SIG-M5 treated with dmso at 0.1 percent for 504 hours (cell line): ENCODE measurements around the gene PALM.
"Not testable (repeated sequence)": the region's sequence is repeated elsewhere in the genome, so short reads cannot be mapped to it uniquely, and the experiment has no call there.

Source experiments
- DNase-seq: peaks from one replicate; lab custom pipeline; 2025; ENCODE audit not compliant: unreplicated experiment; lab: John Stamatoyannopoulos, UW

Gene PALM

GRCh38 chr19:678791-679388, 29.8 kb upstream of the PALM start:
- no peak for DNase-seq

DNA sequence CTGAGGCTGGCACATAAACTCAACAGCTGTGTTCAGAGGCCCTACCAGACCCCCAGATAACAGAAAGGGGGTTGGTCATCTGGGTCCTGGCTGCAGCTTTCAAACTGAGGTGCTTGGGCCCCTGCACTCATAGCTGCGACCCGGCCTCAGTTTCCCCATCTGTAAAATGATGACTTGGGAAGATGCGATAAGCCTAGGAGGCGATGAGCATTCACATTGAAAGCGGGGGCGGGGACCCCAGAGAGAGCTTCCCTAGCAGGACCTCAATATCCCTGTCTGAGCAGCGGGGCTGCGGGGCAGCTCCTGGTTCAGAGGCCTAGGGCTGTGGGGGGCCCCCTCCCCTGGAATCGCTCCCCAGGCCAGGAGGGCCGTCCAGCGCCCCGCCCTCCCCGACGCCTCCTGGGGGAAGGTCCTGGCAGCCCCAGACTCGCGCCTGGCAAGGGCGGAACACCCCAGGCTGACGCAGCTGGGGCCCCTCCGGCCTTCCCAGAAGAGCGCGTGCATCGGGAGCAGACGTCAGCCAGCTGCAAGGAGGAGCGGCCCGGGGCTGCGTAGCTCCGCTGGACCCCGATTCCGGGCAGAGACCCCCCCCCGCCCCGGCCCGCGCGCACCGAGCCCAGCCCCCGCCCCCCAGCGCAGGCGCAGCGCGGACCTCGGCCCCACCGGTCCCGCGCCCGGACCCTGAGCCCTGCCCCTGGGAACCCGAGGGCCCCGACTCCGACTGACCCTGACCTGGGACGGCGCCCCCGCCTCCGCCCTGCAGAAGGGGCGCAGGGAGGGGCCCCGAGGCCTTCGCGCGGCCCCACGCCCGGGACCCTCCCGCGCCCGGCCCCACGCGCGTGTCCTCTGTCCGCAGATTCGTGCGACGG, 29.1 kb upstream of the PALM start:
- DNase-seq, result no peak

DNA sequence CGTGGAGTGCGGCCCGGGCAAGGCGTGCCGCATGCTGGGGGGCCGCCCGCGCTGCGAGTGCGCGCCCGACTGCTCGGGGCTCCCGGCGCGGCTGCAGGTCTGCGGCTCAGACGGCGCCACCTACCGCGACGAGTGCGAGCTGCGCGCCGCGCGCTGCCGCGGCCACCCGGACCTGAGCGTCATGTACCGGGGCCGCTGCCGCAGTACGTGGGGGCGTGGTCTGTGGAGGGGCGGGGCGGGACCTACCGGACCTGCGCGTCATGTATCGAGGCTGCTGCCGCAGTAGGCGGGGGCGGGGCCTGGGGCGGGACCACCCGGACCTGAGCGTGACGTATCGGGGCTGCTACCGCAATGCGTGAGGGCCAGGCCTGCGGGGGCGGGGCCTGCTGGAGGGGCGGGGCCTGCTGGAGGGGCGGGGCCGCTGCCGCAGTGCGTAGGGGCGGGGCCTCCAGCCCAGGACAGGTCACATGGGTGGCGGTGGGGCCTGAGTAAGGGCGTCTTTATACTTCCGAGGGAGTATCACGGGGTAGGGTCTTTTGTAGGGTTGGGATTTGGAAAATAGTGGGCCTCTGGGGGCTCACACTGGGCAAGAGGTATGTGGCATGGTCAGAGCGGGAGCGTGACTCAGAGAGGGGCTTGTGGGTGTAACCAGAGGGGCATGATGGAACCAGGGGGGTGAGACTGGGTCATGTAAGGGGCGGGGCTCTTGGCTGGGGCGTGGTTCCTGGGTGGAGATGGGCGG, 28.3 kb upstream of the PALM start:
- peak; percentile 94 for DNase-seq

DNA sequence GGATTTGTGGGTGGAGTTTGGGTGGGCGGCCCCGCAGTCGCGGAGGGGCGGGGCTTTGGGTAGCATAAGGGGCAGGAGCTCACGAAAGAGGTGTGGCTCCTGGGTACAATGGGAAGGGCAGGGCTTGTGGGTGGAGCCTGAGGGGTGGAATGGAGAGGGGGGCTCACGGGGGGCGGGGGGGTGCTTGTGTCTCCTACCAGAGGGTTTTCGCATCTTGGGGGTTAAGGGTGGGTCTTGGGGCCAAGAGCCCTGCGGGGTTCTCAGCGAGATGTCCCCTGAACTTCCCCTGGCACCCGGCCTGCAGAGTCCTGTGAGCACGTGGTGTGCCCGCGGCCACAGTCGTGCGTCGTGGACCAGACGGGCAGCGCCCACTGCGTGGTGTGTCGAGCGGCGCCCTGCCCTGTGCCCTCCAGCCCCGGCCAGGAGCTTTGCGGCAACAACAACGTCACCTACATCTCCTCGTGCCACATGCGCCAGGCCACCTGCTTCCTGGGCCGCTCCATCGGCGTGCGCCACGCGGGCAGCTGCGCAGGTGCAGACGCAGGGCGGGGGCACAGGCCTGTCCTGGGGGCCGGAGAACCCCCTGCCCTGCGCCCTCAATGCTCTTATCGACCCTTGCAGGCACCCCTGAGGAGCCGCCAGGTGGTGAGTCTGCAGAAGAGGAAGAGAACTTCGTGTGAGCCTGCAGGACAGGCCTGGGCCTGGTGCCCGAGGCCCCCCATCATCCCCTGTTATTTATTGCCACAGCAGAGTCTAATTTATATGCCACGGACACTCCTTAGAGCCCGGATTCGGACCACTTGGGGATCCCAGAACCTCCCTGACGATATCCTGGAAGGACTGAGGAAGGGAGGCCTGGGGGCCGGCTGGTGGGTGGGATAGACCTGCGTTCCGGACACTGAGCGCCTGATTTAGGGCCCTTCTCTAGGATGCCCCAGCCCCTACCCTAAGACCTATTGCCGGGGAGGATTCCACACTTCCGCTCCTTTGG, 27.4 kb upstream of the PALM start:
- no peak for DNase-seq

GRCh38 chr19:682678-683320, 25.9 kb upstream of the PALM start:
- DNase-seq, result no peak

DNA sequence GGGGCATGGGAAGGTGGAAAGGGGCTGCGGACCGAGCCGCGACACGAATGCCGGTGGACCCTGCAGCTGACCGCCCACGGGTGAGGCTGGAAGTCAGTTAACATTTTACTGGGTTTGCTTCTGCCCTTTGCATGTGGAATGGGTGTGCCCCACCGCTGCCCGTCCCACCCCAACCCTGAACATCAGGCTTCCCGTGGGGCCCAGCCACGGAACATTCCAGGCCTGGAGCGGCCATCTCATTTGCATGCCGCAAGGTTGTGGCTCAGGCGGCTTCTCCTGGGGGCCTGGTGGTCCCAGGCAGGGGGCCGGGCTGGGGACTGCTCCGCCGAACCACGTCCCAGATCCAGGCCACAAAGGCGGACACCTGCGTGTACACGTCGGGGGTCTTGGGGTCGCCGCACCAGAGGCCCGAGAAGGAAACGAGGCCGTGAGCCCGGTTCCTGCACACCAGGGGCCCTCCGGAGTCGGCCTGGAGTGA, 23.2 kb upstream of the PALM start:
- DNase-seq, result no peak

DNA sequence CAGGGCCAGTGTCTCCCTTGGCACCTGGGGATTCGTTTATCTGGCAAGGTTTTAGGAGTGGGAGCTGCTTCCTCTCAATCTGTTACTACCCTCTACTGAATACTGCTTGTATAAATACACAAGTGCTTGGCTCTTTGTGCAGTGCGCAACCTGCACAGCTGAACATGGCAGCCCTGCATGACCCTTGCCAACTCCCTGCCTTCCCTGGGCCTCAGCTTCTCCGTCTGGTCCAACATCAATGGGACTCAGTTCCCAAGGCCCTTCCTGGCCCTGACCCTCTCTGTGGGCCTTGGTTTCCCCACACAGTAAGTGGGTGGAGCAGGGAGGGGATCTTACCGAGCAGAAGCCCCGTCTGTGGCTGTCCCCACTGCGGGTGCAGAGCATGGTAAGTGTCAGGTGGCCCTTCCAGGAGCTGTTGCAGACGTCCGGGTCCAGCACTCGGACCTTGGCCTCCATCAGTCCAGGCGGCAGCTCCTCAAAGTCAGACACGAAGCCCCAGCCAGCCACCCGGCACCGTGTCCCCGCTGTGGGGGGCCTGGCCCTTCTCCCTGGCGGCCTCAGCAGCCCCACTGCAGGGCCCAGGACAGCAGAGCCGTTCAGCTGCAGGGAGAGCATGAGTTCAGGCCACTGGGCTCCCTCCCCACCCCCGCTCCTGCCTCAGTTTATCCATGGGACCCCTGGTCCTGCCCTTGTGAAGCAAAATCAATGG, 22.0 kb upstream of the PALM start:
- DNase-seq, result no peak

- DNase-seq, result no peak
Observed at GRCh38 chr19:687569-688166, 21.1 kb upstream of the PALM start.

GRCh38 chr19:688214-688613, 20.5 kb upstream of the PALM start:
- no peak for DNase-seq

GRCh38 chr19:688992-689391, 19.7 kb upstream of the PALM start:
- no peak for DNase-seq

GRCh38 chr19:690203-690602, 18.5 kb upstream of the PALM start:
- no peak for DNase-seq

GRCh38 chr19:694481-695351, 14.0 kb upstream of the PALM start:
- no peak for DNase-seq

GRCh38 chr19:695352-695949, 13.3 kb upstream of the PALM start, which contains the start of gene PRSS57:
Gene PRSS57 (minus strand): TSS chr19:695452. CDS start chr19:695430, 22 bp downstream.
- peak; percentile 59 for DNase-seq

DNA sequence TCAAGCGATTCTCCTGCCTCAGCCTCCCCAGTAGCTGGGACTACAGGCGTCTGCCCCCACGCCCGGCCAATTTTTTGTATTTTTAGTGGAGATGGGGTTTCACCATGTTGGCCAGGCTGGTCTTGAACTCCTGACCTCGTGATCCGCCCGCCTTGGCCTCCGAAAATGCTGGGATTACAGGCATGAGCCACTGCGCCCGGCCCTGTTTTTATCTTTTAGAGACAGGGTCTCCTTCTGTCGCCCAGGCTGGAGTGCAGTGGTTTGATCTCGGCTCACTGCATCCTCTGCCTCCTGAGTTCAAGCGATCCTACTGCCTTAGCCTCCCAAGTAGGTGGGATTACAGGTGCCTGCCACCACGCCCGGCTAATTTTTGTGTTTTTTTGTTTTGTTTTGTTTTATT, 10.2 kb upstream of the PALM start:
- DNase-seq, result not testable (repeated sequence)

DNA sequence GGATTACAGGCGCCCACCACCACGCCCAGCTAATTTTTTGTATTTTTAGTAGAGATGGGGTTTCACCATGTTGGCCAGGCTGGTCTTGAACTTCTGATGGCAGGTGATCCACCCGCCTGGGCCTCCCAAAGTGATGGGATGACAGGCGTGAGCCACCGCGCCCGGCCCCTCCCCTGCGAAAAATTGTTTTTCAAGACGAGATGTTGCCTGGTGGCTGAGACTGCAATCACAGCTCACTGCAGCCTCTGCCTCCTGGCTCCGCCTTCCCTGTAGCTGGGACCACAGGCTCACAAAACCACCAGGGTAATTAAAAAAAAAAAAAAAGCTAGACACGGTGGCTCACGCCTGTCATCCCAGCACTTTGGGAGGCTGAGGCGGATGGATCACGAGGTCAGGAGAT, 8.8 kb upstream of the PALM start:
- peak; percentile 66 for DNase-seq

DNA sequence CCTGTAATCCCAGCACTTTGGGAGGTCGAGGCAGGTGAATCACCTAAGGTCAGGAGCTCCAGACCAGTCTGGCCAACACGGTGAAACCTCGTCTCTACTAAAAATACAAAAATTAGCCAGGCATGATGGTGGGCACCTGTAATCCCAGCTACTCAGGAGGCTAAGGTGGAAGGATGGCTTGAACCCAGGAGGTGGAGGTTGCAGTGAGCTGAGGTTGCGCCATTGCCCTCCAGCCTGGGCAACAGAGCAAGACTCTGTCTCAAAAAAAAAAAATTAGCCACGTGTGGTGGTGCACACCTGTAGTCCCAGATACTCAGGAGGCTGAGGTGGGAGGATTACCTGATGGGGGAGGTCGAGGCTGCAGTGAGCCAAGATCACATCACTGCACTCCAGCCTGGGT, 5.9 kb upstream of the PALM start:
- DNase-seq, result not testable (repeated sequence)

DNA sequence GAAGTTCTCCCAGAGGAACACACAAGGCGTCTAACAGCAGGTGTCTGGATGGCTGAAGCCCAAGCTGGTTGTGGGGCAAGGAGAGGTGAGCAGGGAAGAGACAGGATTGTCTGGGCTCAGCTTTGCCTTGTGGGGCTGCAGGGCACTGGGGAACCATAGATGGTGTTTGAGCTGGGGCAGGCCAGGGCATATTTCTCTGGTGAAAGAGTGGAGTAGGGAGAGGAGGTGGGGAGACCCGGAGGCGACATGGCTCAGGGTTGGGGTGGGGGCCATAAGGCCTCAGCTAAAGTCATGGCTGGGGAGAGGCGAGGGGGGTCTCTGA, 5.4 kb upstream of the PALM start:
- DNase-seq, result no peak
